Measurements from ENCODE around the gene CNTN4. TPM values are rescaled to one million over a fixed set of nuclear protein-coding genes. Genes with fewer than 3 reads are reported as not detected.
"Not testable (repeated sequence)": the region's sequence is repeated elsewhere in the genome, so short reads cannot be mapped to it uniquely, and the experiment has no call there.

CNTN4 gene
- total RNA-seq, 1 experiment from 2014 or later, result not detected

GRCh38 chr3:2516762-2517441, 418.2 kb downstream of the CNTN4 start:
- DNase-seq (ENCODE audit: low read depth), result no peak

- DNase-seq (ENCODE audit: low read depth), result no peak
Measured at GRCh38 chr3:2517500-2518172, 419.0 kb downstream of the CNTN4 start.

- DNase-seq (ENCODE audit: low read depth), result no peak
Measured at GRCh38 chr3:2523281-2523836, 424.7 kb downstream of the CNTN4 start.

GRCh38 chr3:2525968-2526367, 427.3 kb downstream of the CNTN4 start:
- no peak for DNase-seq (ENCODE audit: low read depth)

- no peak for DNase-seq (ENCODE audit: low read depth)
Measured at GRCh38 chr3:2526926-2527325, 428.3 kb downstream of the CNTN4 start.

- not testable (repeated sequence) for DNase-seq (ENCODE audit: low read depth)
Measured at GRCh38 chr3:2527328-2527727, 428.7 kb downstream of the CNTN4 start.

GRCh38 chr3:2534767-2535166, 436.1 kb downstream of the CNTN4 start:
- not testable (repeated sequence) for DNase-seq (ENCODE audit: low read depth)

- DNase-seq (ENCODE audit: low read depth), result no peak
Measured at GRCh38 chr3:2535206-2535605, 436.5 kb downstream of the CNTN4 start.

- no peak for DNase-seq (ENCODE audit: low read depth)
Measured at GRCh38 chr3:2536575-2536974, 437.9 kb downstream of the CNTN4 start.

GRCh38 chr3:2540115-2540514, 441.4 kb downstream of the CNTN4 start:
- no peak for DNase-seq (ENCODE audit: low read depth)

- DNase-seq (ENCODE audit: low read depth), result no peak
Measured at GRCh38 chr3:2543247-2543646, 444.6 kb downstream of the CNTN4 start.

- no peak for DNase-seq (ENCODE audit: low read depth)
Measured at GRCh38 chr3:2544212-2544611, 445.5 kb downstream of the CNTN4 start.

- no peak for DNase-seq (ENCODE audit: low read depth)
Measured at GRCh38 chr3:2544718-2545117, 446.1 kb downstream of the CNTN4 start.

- DNase-seq (ENCODE audit: low read depth), result no peak
Measured at GRCh38 chr3:2547049-2547448, 448.4 kb downstream of the CNTN4 start.

- DNase-seq (ENCODE audit: low read depth), result no peak
Measured at GRCh38 chr3:2554656-2555055, 456.0 kb downstream of the CNTN4 start.

GRCh38 chr3:2558796-2559195, 460.1 kb downstream of the CNTN4 start:
- DNase-seq (ENCODE audit: low read depth), result no peak

- DNase-seq (ENCODE audit: low read depth), result no peak
Measured at GRCh38 chr3:2567451-2567850, 468.8 kb downstream of the CNTN4 start.

- no peak for DNase-seq (ENCODE audit: low read depth)
Measured at GRCh38 chr3:2568156-2568555, 469.5 kb downstream of the CNTN4 start.

GRCh38 chr3:2568929-2569328, 470.3 kb downstream of the CNTN4 start:
- DNase-seq (ENCODE audit: low read depth), result no peak

GRCh38 chr3:2577571-2577970, 478.9 kb downstream of the CNTN4 start:
- no peak for DNase-seq (ENCODE audit: low read depth)

- DNase-seq (ENCODE audit: low read depth), result no peak
Measured at GRCh38 chr3:2578560-2578959, 479.9 kb downstream of the CNTN4 start.

GRCh38 chr3:2579206-2579605, 480.5 kb downstream of the CNTN4 start:
- no peak for DNase-seq (ENCODE audit: low read depth)

GRCh38 chr3:2583046-2583445, 484.4 kb downstream of the CNTN4 start:
- DNase-seq (ENCODE audit: low read depth), result no peak
